KOPT-K1 (cell line): ENCODE results near the gene TPST2.
A peak's percentile ranks its signal among the peaks of the same experiment; 100 is the strongest.

Experiments used
- H3K27ac ChIP-seq: fragments of 200-600 bp; sonication (generic); 2 replicates; pipeline ENCODE4 v1.5.1; 2016; ENCODE audit warnings: antibody characterized with exemption, mild to moderate bottlenecking, low read depth, low read length; ENCODE audit not compliant: poor library complexity, severe bottlenecking
- H3K36me3 ChIP-seq: fragments of 200-600 bp; sonication (generic); 2 replicates; pipeline ENCODE4 v1.5.1; 2017; ENCODE audit warnings: antibody characterized with exemption, mild to moderate bottlenecking, low read length, moderate library complexity; ENCODE audit not compliant: insufficient read depth
- H3K9me3 ChIP-seq: fragments of 200-600 bp; sonication (generic); 2 replicates; pipeline ENCODE4 v1.5.1; 2017; ENCODE audit warnings: antibody characterized with exemption, low read length, mild to moderate bottlenecking; ENCODE audit not compliant: insufficient read depth, poor library complexity, severe bottlenecking

Gene TPST2

DNA sequence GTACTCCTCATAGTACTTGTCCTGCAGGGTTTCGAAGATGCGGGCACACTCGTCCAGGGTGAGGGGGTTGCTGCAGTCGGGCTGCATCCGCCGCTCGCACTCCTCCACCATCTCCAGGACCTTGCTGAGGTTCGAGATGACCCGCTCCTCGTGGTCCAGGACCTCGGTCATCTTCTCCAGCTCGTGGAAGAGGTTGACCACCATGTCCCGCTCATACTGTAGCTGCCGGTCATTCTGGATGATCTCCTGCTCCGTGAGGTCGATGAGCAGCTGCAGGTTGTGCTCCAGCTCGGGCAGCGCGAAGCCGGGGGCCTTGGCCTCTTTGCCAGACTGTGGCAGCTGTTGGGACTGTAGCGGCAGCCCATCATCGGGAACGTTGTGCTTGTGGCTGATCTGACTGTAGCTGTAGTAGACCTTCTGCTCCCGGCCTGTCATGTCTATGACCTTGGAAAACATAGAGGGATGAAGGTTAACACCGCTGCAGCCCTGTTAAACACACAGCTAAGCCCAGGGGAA, 90.7 kb downstream of the TPST2 start:
- Histone ChIP-seq H3K27ac (no peak overlapping the region), H3K36me3 (peaks cover 99% of the 10 kb centered on the region), H3K9me3 (no peaks in the 10 kb centered on the region)

DNA sequence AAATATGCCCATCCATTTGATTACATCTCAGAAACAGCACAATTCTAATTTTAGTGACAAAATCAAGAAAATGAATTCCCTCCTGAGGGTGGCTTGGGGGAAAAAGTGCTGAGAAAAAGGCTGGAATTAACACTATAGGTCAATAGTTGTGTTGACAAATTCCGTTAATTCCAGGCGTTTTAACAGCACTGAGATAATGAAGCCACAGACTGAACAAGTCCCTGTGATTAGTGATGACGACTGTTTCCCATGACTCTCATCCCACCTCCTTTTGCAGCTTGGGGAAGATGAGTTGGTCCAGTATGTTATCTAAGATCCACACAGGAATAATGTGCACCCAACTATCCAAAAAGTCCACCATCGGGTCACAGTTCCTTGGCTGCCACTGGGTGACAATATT, 93.5 kb downstream of the TPST2 start:
- peaks cover 99% of the 10 kb centered on the region for H3K36me3 ChIP-seq
- no peaks in the 10 kb centered on the region for H3K9me3 ChIP-seq
- H3K27ac ChIP-seq: no peak overlapping the region

DNA sequence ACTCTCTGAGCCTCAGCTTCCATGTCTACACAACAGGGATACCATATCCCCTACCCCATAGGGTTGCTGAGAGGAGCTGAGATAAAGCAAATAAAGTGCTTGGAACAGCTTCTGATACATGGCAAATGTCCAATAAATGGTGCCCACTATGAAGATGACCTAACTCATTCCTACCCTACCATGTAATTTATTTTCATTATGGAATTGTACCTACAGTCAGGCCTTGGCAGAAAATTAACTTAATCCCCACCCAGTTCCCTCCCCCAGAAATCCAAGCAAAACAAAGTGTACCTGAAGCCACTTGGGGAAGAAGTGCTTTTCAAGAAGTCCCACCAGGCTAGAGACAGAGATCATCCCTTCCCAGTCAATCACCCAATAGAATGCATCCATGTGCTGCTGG, 95.4 kb downstream of the TPST2 start:
- Histone ChIP-seq H3K36me3 (peaks cover 99% of the 10 kb centered on the region), H3K9me3 (no peaks in the 10 kb centered on the region)

DNA sequence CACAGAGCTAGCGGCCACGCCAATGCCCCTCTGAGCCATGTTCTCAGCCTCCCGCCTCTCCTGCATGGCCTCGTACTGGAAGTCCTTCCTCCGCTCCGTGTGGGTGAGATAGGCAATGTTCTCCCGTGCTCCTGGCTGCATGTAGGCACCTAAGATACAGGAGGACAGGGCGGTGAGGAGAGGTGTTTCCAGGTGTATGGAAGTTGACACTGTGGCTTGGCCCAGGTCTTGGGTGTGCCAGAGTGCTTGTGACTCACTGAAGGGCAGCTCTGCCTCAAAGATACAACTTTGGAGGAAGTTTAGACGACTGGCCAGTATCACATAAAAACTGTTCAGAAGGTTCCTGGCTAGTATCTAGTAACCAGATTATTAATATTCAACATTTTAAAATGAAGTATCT, 97.7 kb downstream of the TPST2 start:
- Histone ChIP-seq H3K36me3 (peaks cover 99% of the 10 kb centered on the region), H3K9me3 (no peaks in the 10 kb centered on the region), H3K27ac (no peak overlapping the region)

More for the DNA sequence above, 95.4 kb downstream of the TPST2 start:
- H3K27ac ChIP-seq: no peak overlapping the region

DNA sequence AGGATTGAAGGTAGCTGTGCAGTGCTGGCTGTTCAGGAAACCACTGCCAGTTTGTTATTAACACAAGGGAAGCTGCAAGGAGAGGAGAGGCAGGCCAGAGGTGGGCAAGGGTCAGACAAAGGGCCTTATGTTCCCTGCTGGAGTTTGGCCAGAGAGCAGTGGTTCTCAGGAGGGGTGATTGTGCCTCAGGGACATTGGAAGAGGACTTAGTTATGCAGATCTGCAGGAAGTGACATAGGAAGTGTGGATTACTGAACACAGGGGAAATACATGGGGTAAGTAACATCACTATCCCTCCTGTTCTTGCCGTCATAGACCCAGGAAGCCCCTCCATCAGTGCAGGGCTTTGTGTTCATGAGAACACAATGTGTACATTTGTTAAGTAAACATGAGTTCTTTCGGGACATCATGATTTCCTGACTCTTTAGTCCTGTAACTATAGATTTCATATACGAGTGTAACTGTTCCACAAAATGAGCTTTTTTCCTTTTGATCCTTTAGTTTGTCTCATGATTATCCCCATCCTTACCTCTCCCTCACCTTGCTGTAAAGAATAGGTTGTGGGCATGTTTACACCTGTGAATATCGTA, 100.4 kb downstream of the TPST2 start:
- Histone ChIP-seq H3K36me3 (peaks cover 89% of the 10 kb centered on the region), H3K9me3 (no peaks in the 10 kb centered on the region), H3K27ac (no peak overlapping the region)

DNA sequence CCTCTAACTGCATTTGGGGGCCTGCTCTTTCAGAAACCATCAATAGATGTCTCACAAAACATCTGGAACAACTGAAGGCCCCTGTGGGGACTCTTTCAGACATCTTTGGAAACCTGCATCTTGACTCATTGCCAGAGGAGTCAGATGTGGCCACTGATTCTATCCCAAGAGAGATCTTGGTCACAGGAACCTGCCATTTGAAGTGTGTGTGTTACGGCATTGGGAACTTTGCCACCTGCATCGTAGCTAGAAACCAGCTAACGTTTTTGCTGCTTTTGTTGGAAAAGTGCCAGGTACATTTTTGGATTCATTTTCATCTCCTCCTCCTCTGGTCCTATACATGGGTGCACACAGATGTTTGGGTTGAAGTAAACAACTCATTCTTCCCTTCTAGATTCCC, 101.9 kb downstream of the TPST2 start:
- Histone ChIP-seq H3K9me3 (no peaks in the 10 kb centered on the region), H3K27ac (no peak overlapping the region), H3K36me3 (peaks cover 73% of the 10 kb centered on the region)

DNA sequence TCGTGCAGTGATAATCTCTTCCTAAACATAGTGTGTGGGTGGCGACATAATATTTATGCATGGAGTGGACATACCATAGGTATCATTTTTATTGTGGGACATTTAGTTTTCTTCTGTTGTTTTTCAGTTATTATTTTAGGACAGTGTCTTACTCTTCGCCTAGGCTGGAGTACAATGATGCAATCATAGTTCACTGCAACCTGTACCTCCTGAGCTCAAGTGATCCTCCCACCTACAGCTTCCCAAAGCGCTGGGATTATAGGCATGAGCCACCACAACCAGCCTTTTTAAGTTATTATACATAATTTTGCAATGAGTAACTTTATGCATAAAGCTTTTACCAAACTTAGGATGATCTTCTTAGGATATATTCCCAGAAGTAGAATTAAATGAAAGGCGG, 103.5 kb downstream of the TPST2 start:
- Histone ChIP-seq H3K9me3 (no peaks in the 10 kb centered on the region), H3K36me3 (peaks cover 57% of the 10 kb centered on the region), H3K27ac (no peak overlapping the region)

DNA sequence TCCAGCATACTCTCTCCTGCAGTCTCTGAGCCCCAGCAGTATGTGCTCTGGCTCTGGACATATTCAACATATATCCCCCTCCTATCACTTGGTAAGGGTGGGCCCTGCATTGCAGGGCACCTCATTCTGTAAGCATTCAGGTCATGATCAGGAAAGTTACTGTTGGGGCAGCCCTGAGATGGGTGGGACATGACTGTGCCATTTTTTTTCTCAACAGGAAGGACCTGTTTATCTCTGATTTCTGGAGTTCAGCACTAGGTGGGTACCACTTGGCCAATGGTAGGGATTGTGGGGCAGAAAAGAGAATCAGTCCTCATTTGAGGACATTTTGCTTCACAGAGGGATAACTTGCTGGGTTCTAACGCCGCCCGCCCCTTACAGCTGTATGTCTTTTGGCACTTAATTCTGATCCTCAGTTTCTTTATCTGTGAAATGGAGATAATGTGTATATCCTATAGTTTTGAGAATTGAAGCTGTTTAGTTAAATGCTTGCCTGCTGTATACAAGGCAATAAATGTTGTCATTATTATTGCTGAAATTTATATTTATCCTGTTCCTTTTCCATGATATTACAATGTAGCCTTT, 104.0 kb downstream of the TPST2 start:
- Histone ChIP-seq H3K36me3 (peaks cover 52% of the 10 kb centered on the region), H3K27ac (no peak overlapping the region), H3K9me3 (no peaks in the 10 kb centered on the region)

DNA sequence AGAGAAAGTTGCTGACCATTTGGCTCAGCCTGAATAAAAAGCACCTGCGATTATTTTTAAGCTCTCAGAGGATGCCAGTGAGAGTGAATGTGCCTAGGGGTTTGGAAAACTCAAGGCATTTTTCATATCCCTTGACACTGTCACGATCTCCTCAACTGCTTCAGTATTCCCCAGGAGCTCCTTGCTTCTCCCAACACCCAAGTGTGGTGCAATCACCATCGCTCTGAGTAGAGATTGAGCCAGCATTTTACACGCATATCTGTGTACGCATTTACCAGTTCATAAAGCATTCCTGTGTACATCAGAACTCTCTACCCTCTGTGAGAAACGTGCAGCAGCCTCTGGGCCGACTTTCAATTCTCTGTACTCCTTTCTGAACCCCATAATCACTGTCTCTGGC, 104.9 kb downstream of the TPST2 start:
- no peak overlapping the region for H3K27ac ChIP-seq
- H3K9me3 ChIP-seq: no peaks in the 10 kb centered on the region
- peaks cover 44% of the 10 kb centered on the region for H3K36me3 ChIP-seq

DNA sequence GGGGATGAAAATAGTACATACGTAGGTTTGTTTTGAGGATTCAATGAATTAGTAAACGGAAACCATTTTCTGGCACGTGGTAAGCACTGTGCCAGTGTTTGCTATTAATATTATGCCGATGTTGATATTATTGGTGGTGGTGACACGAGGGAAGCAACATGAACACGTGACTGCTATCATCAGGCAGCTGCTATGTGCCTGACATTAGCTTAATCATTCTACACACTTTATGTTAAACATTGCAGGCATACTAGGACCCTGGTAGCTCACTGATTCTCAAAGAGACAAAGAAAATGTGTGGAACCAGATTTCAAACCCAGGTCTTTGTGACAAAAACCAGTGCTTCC, 105.6 kb downstream of the TPST2 start:
- no peaks in the 10 kb centered on the region for H3K9me3 ChIP-seq
- H3K36me3 ChIP-seq: peaks cover 37% of the 10 kb centered on the region
- H3K27ac ChIP-seq: peak overlapping the region; percentile 92

DNA sequence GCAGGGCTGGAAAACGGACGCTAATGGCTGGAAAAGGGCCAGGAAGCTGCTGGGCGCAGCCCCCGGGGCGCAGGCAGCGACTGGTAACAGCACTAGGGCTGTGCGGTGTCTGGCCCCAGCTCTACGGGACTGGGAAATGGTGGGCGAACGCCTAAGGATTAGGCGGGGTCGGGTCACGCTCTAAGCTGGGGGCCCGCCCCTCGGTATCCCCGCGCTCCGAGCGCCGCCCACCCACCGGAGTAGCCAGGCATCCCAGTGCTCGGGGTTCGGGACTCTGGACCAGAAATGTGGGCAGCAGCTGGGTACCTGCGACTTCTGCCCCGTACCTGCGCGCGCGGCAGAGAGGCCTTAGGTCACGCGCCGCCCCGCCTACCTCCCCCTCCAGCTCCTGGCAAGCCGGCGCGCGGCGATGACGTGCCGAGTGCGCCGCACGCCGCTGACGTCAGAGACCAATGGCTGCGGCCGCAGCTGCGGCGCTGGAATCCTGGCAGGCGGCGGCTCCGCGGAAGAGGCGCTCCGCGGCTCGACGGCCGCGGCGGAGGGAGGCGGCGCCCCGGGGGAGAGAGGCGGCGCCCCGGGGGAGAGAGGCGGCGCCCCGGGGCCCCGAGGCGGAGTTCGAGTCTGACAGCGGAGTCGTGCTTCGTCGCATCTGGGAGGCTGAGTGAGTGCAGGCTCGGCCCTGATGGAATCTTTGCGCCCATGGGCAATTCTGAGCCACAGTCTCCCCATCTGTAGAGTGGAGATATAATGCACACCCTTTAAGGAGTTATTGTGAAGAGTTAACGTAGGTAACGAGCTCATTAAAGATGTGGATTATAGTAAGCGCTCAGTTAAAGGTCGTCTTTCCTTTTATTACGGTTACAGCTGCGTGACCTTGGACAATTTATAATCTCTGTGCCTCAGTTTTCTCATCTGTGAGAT, 106.2 kb downstream of the TPST2 start, which contains the start of the genes HPS4 and SRRD:
HPS4 (minus strand) TSS at position 345 of the 921 bp plus-strand sequence. CDS start 2,021 bp downstream, outside the sequence.
SRRD (plus strand) TSS at position 439 of the 921 bp plus-strand sequence; CDS start at position 453, 14 bp downstream.
- no peaks in the 10 kb centered on the region for H3K9me3 ChIP-seq
- peak within 1 kb of the TSS; percentile 92 for H3K27ac ChIP-seq
- H3K36me3 ChIP-seq: peaks cover 30% of the 10 kb centered on the region

DNA sequence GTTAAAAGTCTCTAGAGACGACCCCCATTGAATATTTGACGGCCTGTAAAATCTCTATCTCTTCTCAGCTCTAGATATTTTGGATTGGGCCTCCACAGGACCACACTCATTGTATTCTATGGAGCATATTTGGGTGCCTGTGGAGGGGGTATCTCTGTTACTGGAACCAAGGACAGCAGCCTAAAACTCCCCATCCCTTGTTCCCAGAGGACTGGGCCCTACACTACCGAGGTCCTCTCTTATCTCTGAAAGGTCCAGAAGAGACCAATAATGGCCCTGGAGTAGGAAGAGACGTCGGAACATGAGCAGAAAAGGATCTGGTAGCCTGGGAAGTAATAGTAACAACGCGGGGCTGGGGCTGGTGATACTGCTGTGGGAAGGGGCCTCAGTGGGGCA, 106.9 kb downstream of the TPST2 start:
- peaks cover 26% of the 10 kb centered on the region for H3K36me3 ChIP-seq
- H3K9me3 ChIP-seq: no peaks in the 10 kb centered on the region
- H3K27ac ChIP-seq: peak overlapping the region; percentile 92

DNA sequence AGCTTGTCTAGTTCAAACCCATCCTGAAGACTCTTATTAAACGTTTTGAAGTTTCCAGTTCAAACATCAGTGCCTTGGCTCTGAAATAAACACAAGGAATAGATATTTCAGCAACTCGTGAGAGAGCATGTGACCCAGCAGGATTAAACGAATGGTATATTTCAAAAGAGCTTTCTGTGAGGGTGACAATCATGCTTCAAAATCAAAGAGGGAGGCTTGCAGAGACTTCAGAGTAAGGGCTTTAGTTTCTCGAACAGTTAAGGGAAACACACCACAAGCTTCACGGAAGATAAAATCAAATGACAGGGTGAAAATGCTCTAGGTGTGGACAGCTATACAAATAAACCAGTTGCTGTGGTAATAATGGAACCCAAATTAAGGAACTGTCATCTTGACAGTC, 107.8 kb downstream of the TPST2 start:
- peaks cover 27% of the 10 kb centered on the region for H3K36me3 ChIP-seq
- H3K9me3 ChIP-seq: no peaks in the 10 kb centered on the region
- peak overlapping the region; percentile 92 for H3K27ac ChIP-seq

DNA sequence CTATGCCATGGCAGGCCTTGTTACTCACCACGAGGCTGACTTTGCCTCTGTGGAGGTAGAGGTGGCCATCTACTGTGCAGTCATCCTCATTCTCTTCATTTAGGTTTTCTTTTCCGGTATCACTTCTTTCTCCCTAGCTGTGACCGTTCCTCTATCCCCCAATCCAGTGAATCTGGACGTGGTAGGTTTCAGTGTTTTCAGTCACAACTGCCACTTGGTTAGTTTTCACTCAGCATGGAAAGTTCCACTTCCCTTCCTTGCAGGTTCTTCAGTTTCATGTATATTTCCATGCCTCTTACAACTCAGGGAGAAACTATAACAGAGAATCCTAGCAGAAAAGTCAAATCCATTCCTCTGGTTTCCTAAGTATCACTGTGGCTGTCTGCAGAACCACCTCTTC, 108.2 kb downstream of the TPST2 start:
- Histone ChIP-seq H3K27ac (peak overlapping the region; percentile 92), H3K36me3 (peaks cover 29% of the 10 kb centered on the region), H3K9me3 (no peaks in the 10 kb centered on the region)

DNA sequence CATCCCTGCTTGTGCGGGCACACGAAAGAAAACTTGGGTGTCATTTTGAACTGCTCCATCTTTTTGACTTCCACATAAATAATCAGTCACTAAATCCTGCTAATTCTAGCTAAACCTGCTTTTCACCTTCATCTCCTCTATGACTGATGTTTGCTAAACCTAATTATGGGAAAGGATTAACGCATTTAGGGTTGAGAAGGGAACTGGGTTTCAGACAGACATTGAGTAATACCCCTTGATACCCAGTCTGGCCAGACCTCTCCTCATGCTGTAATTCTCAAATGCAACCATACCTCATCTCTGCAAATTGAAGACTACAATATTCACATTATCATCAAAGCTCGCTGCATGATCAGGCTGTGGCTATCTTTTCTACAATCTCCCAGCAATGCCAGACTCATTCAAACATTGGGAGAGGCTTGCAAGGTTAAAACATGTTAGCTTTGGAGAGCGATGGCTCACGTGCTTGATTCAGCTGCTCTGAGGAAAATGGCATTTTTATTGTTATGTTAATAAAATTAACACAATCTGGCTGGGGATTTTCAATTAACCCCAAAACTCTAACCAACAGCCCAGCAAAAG, 108.7 kb downstream of the TPST2 start:
- Histone ChIP-seq H3K36me3 (peaks cover 29% of the 10 kb centered on the region), H3K9me3 (no peaks in the 10 kb centered on the region), H3K27ac (peak overlapping the region; percentile 92)
